Stimulated activated CD4-positive, alpha-beta T cell treated with anti-CD3 and anti-CD28 coated beads, Interleukin-12 subunit alpha, Interleukin-12 subunit beta, amount 100 ng/mL, for 4 hours (primary cell): ENCODE measurements around the gene ADK.
"Not testable (repeated sequence)": the region's sequence is repeated elsewhere in the genome, so short reads cannot be mapped to it uniquely, and the experiment has no call there.

Experiments used
- DNase-seq: peaks from one replicate; pipeline ENCODE4 v3.0.0-alpha.2; 2020

Gene ADK

GRCh38 chr10:74500816-74501215 is 349.8 kb downstream of the ADK start:
- DNase-seq: no peak

- DNase-seq: no peak
These were observed 352.1 kb downstream of the ADK start for GRCh38 chr10:74502963-74503608.

- no peak for DNase-seq
These were observed 356.9 kb downstream of the ADK start for GRCh38 chr10:74507951-74508350.

GRCh38 chr10:74510594-74510993 is 359.6 kb downstream of the ADK start:
- no peak for DNase-seq

- no peak for DNase-seq
These were observed 360.0 kb downstream of the ADK start for GRCh38 chr10:74511051-74511450.

GRCh38 chr10:74514322-74514721 is 363.3 kb downstream of the ADK start:
- no peak for DNase-seq

- DNase-seq: no peak
These were observed 367.0 kb downstream of the ADK start for GRCh38 chr10:74518061-74518460.

- no peak for DNase-seq
These were observed 370.5 kb downstream of the ADK start for GRCh38 chr10:74521526-74521925.

- no peak for DNase-seq
These were observed 372.2 kb downstream of the ADK start for GRCh38 chr10:74523199-74523598.

- DNase-seq: no peak
These were observed 374.9 kb downstream of the ADK start for GRCh38 chr10:74525885-74526284.

GRCh38 chr10:74527611-74528010 is 376.6 kb downstream of the ADK start:
- DNase-seq: not testable (repeated sequence)

GRCh38 chr10:74529205-74529604 is 378.2 kb downstream of the ADK start:
- no peak for DNase-seq

GRCh38 chr10:74530981-74531380 is 380.0 kb downstream of the ADK start:
- no peak for DNase-seq

- no peak for DNase-seq
These were observed 388.3 kb downstream of the ADK start for GRCh38 chr10:74539317-74539716.

GRCh38 chr10:74541375-74541774 is 390.4 kb downstream of the ADK start:
- DNase-seq: no peak

GRCh38 chr10:74542077-74542476 is 391.1 kb downstream of the ADK start:
- no peak for DNase-seq

- no peak for DNase-seq
These were observed 392.3 kb downstream of the ADK start for GRCh38 chr10:74543276-74543675.

- DNase-seq: no peak
These were observed 393.1 kb downstream of the ADK start for GRCh38 chr10:74544106-74544505.

GRCh38 chr10:74548676-74549075 is 397.7 kb downstream of the ADK start:
- no peak for DNase-seq

- no peak for DNase-seq
These were observed 405.2 kb downstream of the ADK start for GRCh38 chr10:74556072-74556705.

GRCh38 chr10:74557098-74557497 is 406.1 kb downstream of the ADK start:
- DNase-seq: no peak

- DNase-seq: no peak
These were observed 407.4 kb downstream of the ADK start for GRCh38 chr10:74558403-74558802.

GRCh38 chr10:74558897-74559296 is 407.9 kb downstream of the ADK start:
- no peak for DNase-seq

GRCh38 chr10:74568896-74569295 is 417.9 kb downstream of the ADK start:
- DNase-seq: not testable (repeated sequence)

GRCh38 chr10:74573497-74573896 is 422.5 kb downstream of the ADK start:
- not testable (repeated sequence) for DNase-seq
